Activated CD4-positive, alpha-beta memory T cell treated with anti-CD3 and anti-CD28 coated beads, Interleukin-2, amount 10 ng/mL, durations not matched to agents 7 days and 5 days (primary cell): Measurements from ENCODE around the gene SGPP1. TPM values are rescaled to one million over a fixed set of nuclear protein-coding genes. Genes with fewer than 3 reads are reported as not detected.
"Not testable (repeated sequence)": the region's sequence is repeated elsewhere in the genome, so short reads cannot be mapped to it uniquely, and the experiment has no call there.

Source experiments
- CTCF ChIA-PET: fragments of 350-600 bp; sonication (Branson Sonifier 250); formaldehyde crosslinking; loops from one replicate; lab custom pipeline; 2021; ENCODE audit warnings: antibody characterized with exemption, inconsistent platforms; lab: Charles Lee
- POLR2A ChIA-PET: fragments of 350-600 bp; sonication (Branson Sonifier 250); formaldehyde crosslinking; loops from one replicate; lab custom pipeline; 2021; ENCODE audit warnings: antibody characterized with exemption; lab: Charles Lee
- DNase-seq: peaks from one replicate; pipeline ENCODE4 v3.0.0-alpha.2; 2020
- H3K27ac Mint-ChIP-seq: one replicate; pipeline ENCODE4 v1.8.0; 2021; ENCODE audit warnings: mild to moderate bottlenecking, mixed read lengths
- H3K27me3 Mint-ChIP-seq: one replicate; pipeline ENCODE4 v1.8.0; 2021; ENCODE audit warnings: mixed read lengths
- H3K36me3 Mint-ChIP-seq: one replicate; pipeline ENCODE4 v1.8.0; 2021; ENCODE audit warnings: low read depth, mixed read lengths
- H3K4me1 Mint-ChIP-seq: one replicate; pipeline ENCODE4 v1.8.0; 2021; ENCODE audit warnings: mixed read lengths
- H3K4me3 Mint-ChIP-seq: one replicate; pipeline ENCODE4 v1.8.0; 2021; ENCODE audit warnings: mild to moderate bottlenecking, mixed read lengths
- H3K9me3 Mint-ChIP-seq: one replicate; pipeline ENCODE4 v1.8.0; 2021; ENCODE audit warnings: mixed read lengths
- total RNA-seq, 2 experiments: library from RNA; stranded (reverse); gene quantifications; one replicate each; pipeline ENCODE4 v1.2.3, GENCODE V29; 2021

The SGPP1 gene
- total RNA-seq, 2 experiments from 2014 or later = 19.3 to 20.6 TPM

DNA sequence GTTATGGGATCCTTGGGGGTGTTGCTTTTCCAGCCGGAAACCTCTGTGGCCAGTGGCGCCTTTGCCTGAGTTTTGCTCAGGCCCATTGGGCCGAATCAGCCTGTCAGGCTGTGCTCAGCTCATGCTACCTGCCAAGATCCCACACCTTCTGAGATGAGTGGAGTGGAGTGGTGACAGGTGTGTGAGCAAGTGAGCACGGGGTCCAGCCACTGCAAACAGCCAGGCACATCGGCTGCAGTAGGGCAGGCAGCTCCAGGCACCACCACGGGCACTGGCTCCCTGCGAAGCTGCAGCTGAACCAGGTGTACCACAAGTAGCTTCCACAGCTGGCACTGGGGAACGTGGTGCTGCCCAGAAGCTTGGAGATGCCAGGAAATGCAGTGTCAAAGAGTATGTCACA, 65.1 kb downstream of the SGPP1 start:
- no peaks in the 10 kb centered on the region for H3K4me1 Mint-ChIP-seq
- ChIA-PET CTCF (interaction anchor here (1.4 kb wide), 1 partner anchor 107 kb away, joined by 5 read pairs; no protein-coding TSS in a partner anchor), POLR2A (interaction anchor here (1.4 to 1.6 kb wide), 3 partner anchors 10 to 531 kb away, joined by 3 to 6 read pairs (median 3); partner anchors contain the start of gene WDR89)
- H3K27me3 Mint-ChIP-seq = no peaks in the 10 kb centered on the region
- H3K4me3 Mint-ChIP-seq = no peak overlapping the region
- H3K36me3 Mint-ChIP-seq = no peaks in the 10 kb centered on the region
- no peaks in the 10 kb centered on the region for H3K9me3 Mint-ChIP-seq
- H3K27ac Mint-ChIP-seq = no peak overlapping the region
- DNase-seq = no peak

DNA sequence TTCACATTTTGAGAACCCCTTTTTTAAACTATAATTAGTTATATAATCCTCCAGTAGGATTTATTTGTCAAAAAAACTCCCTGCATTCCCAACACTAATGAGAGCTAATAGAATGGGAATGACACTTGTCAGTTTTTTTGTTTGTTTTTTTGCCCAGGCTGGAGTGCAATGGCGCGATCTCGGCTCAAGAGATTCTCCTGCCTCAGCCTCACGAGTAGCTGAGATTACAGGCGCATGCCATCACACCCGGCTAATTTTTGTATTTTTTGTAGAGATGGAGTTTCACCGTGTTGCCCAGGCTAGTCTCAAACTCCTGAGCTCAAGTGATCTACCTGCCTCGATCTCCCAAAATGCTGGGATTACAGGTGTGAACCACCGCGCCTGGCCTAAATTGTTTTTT, 66.0 kb downstream of the SGPP1 start:
- H3K27ac Mint-ChIP-seq, H3K36me3 Mint-ChIP-seq, H3K9me3 Mint-ChIP-seq, CTCF ChIA-PET, H3K27me3 Mint-ChIP-seq, DNase-seq, H3K4me1 Mint-ChIP-seq, H3K4me3 Mint-ChIP-seq: not testable (repeated sequence)
- POLR2A ChIA-PET = interaction anchor here (1.4 to 1.6 kb wide), 2 partner anchors 9 to 532 kb away, joined by 3 read pairs; no protein-coding TSS in a partner anchor

DNA sequence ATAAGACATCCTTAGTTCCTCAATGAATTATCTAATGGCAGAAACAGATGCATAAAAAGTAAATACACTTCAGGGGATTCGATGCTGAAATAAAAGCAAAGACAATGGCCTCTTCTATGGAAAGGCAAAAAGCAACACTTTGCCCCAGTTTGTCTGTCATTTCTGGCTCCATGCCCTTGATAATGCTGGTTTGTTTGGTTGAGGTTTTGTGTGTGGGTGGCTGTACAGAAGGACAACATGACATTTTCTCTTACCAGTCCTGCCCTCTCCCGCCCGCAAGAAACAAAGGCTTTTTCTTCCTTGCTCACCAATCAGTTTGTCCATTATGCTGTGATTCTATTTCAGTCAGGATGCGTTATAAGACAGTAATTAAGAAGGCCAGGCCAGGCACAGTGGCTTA, 68.1 kb downstream of the SGPP1 start:
- Mint-ChIP-seq H3K9me3 (no peaks in the 10 kb centered on the region), H3K36me3 (no peaks in the 10 kb centered on the region), H3K4me1 (no peaks in the 10 kb centered on the region), H3K4me3 (no peak overlapping the region), H3K27ac (no peak overlapping the region), H3K27me3 (no peaks in the 10 kb centered on the region)
- CTCF ChIA-PET = no interaction called here
- DNase-seq = no peak
- POLR2A ChIA-PET = no interaction called here

DNA sequence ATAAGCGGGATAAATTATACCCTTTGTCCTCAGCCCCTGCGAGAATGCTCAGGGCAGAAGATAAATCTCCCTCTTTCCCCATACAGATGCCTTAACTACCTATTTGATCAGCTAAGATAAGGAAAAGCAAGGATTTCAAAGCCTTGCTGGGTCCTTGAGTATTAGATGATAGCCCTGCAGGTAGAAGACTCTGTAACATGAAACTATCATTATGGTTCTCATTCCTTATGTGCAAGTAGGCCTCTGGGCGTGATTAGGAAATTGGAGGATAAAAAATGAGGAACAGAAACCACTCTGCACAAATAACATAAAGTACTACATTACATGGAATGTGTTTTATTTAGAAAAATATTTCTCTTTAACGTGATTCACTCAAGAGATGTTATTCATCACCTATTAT, 71.7 kb downstream of the SGPP1 start:
- ChIA-PET CTCF (interaction anchor here (0.5 kb wide), 1 partner anchor 266 kb away, joined by 3 read pairs; no protein-coding TSS in a partner anchor), POLR2A (no interaction called here)
- Mint-ChIP-seq H3K9me3 (no peaks in the 10 kb centered on the region), H3K4me1 (peaks cover 5% of the 10 kb centered on the region), H3K36me3 (peaks cover 5% of the 10 kb centered on the region), H3K27me3 (no peaks in the 10 kb centered on the region), H3K4me3 (no peak overlapping the region), H3K27ac (no peak overlapping the region)
- DNase-seq = no peak

DNA sequence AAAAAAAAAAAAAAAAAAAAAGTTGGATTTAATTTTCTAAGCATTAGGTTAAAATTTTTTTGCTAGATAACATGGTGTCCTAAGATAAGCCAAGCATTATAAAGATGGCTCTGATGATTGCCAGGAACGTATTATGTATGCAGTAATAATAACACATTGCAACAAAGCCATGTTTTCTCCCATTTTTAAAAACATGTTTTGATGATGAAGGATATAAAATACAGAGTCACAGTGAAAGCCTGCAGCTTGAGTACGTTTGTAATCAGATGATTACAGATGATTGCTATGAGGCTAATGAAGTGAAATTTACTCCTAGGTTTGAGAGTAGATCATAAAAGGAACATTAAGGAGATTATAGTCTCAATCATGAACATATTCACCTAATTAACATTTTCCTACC, 72.9 kb downstream of the SGPP1 start:
- H3K4me1 Mint-ChIP-seq = peaks cover 15% of the 10 kb centered on the region

DNA sequence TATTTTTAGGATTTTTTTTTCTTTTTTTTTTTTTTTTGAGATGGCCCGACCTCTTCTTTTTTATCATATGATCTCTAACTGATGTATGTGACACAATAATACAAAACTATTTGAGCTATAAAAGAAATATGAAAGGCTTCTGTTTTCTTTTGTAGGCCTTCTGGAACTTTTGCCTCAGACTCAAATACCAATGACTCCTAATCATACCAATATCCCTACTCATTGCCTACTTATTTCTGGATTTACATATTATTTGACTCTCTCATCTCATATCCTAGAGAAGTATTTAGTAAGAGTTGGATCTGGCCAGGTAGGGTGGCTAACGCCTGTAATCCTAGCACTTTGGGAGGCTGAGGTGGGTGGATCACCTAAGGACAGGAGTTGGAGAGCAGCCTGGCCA, 73.5 kb downstream of the SGPP1 start:
- DNase-seq = no peak
- Mint-ChIP-seq H3K36me3 (peaks cover 11% of the 10 kb centered on the region), H3K27ac (no peak overlapping the region), H3K4me1 (peaks cover 19% of the 10 kb centered on the region), H3K27me3 (no peaks in the 10 kb centered on the region), H3K4me3 (no peak overlapping the region), H3K9me3 (no peaks in the 10 kb centered on the region)
- CTCF ChIA-PET = no interaction called here
- POLR2A ChIA-PET = interaction anchor here (2.9 kb wide), 1 partner anchor 13 kb away, joined by 11 read pairs; the partner anchor contains the start of gene WDR89

More for the DNA sequence above, 72.9 kb downstream of the SGPP1 start:
- Mint-ChIP-seq H3K27ac (no peak overlapping the region), H3K27me3 (no peaks in the 10 kb centered on the region), H3K4me3 (no peak overlapping the region), H3K36me3 (peaks cover 11% of the 10 kb centered on the region), H3K9me3 (no peaks in the 10 kb centered on the region)
- POLR2A ChIA-PET = interaction anchor here (2.9 kb wide), 1 partner anchor 13 kb away, joined by 11 read pairs; the partner anchor contains the start of gene WDR89
- CTCF ChIA-PET = interaction anchor here (1.0 kb wide), 1 partner anchor 10 kb away, joined by 3 read pairs; no protein-coding TSS in a partner anchor
- DNase-seq = no peak

DNA sequence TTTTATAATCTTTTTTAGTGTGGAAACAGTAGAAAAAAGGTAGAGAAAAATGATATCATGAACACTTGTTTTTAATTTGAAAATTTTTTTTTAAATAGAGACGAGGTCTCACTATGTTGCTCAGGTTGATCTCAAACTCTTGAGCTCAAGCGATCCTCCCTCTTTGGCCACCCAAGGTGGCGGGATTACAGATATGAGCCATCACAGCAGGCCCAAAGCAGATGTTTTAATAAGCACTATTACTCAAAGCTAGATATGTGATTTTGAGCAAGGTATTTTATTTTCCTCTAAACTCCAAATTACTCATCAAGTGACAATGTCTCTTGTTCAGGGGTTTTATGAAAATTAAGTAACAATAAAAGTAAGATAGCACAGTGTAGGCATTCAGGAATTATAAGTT, 75.5 kb downstream of the SGPP1 start:
- H3K36me3 Mint-ChIP-seq = peaks cover 11% of the 10 kb centered on the region
- no peak overlapping the region for H3K4me3 Mint-ChIP-seq
- ChIA-PET POLR2A (interaction anchor here (0.5 to 3.4 kb wide), 3 partner anchors 10 to 106 kb away, joined by 3 to 57 read pairs (median 3); partner anchors contain the start of gene WDR89), CTCF (interaction anchor here (0.6 to 2.0 kb wide), 6 partner anchors 9 to 345 kb away, joined by 3 to 8 read pairs (median 3); partner anchors contain the start of gene WDR89)
- no peak overlapping the region for H3K27ac Mint-ChIP-seq
- H3K4me1 Mint-ChIP-seq = peaks cover 21% of the 10 kb centered on the region
- no peaks in the 10 kb centered on the region for H3K9me3 Mint-ChIP-seq
- no peak for DNase-seq
- no peaks in the 10 kb centered on the region for H3K27me3 Mint-ChIP-seq

DNA sequence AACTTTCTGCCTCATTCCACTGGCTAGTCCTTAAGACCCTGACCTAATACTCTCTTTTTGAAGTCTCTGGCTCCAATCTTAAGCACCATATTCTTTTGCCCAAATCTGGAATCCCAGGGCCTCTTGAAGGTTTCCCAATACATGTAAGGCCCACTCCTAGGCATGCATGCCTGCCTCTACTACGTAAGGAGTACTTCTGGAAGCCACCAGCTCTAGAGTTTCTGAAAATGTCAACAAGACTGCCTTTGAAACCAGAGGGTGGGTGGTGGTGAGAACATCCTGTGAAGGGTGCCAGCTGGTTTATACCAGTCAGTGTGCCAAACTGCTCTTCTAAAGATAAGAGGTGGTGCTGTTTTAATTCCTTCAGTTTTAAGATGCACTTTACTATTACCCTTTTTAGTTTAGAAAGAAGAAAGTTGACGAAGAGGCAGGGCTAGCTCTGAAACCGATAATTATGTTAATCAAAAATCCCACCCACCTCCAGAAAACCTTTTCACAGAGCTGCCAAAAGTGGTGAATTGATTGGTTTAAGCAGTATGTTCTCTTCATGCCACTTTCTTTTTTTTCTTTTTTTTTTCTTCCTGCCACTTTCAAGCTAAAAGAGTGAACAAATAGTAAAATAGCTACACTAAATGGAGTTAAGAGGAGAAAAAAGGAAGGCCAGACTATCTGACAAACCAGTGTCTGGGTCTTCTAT, 77.5 kb downstream of the SGPP1 start:
- DNase-seq = peak; percentile 62

DNA sequence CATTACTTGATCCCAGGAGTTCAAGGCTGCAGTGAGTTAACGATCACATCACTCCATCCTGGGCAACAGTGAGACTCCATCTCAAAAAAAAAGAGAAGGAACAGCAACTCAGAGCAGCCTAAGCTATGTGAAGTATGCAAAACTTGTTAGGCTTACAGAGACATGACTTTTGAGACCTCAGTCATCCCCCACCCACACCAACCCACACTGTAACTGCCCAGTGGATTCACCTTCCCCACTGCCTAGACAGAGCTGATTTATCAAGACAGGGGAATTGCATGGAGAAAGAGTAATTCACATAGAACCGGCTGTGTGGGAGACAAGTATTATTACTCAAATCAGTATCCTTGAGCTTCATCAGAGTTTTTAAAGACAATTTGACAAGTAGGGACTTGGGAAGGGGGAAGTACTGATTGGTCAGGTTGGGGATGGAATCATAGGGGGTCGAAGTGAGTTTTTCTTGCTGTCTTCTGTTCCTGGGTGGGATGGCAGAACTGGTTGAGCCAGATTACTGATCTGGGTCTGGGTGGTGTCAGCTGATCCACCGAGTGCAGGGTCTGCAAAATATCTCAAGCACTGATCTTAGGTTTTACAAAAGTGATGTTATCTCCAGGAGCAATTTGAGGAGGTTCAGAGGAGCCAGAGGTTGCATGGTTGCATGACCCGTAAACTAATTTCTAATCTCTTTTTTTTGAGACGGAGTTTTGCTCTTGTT, 80.0 kb downstream of the SGPP1 start:
- Mint-ChIP-seq H3K36me3 (peaks cover 11% of the 10 kb centered on the region), H3K27me3 (no peaks in the 10 kb centered on the region), H3K4me1 (peaks cover 28% of the 10 kb centered on the region), H3K4me3 (no peak overlapping the region), H3K9me3 (no peaks in the 10 kb centered on the region), H3K27ac (no peak overlapping the region)
- ChIA-PET CTCF (interaction anchor here (1.0 kb wide), 1 partner anchor 13 kb away, joined by 3 read pairs; no protein-coding TSS in a partner anchor), POLR2A (no interaction called here)
- DNase-seq = no peak

More for the DNA sequence above, 77.5 kb downstream of the SGPP1 start:
- H3K36me3 Mint-ChIP-seq = peaks cover 11% of the 10 kb centered on the region
- H3K4me1 Mint-ChIP-seq = peaks cover 21% of the 10 kb centered on the region
- no peaks in the 10 kb centered on the region for H3K9me3 Mint-ChIP-seq
- peak overlapping the region; percentile 92 for H3K27ac Mint-ChIP-seq
- CTCF ChIA-PET = interaction anchor here (1.0 to 2.5 kb wide), 5 partner anchors 8 to 261 kb away, joined by 3 to 8 read pairs (median 3); no protein-coding TSS in a partner anchor
- no peaks in the 10 kb centered on the region for H3K27me3 Mint-ChIP-seq
- POLR2A ChIA-PET = interaction anchor here (0.7 to 3.4 kb wide), 11 partner anchors 8 to 214 kb away, joined by 3 to 57 read pairs (median 4); partner anchors contain the start of genes PPP2R5E, SGPP1 and WDR89
- H3K4me3 Mint-ChIP-seq = no peak overlapping the region

DNA sequence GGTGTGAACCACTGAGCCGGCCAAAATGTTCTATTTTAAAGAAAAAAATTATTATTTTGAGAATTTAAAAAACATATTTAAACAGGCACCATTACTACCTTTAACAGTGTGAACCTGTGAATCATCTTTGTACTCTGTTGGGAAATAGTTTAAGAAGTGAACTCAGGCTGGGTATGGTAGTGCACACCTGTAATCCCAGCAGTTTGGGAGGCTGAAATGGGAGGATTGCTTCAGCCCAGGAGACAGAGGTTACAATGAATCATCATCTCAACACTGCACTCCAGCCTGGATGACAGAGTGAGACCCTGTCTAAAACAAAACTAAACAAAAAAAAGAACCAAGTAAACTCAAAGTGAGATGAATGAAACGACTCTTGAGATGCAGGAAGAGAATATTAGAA, 83.1 kb downstream of the SGPP1 start:
- no peaks in the 10 kb centered on the region for H3K9me3 Mint-ChIP-seq
- H3K27ac Mint-ChIP-seq = no peak overlapping the region
- no peak for DNase-seq
- peaks cover 2% of the 10 kb centered on the region for H3K36me3 Mint-ChIP-seq
- no peak overlapping the region for H3K4me3 Mint-ChIP-seq
- no peaks in the 10 kb centered on the region for H3K27me3 Mint-ChIP-seq
- POLR2A ChIA-PET = no interaction called here
- H3K4me1 Mint-ChIP-seq = peaks cover 20% of the 10 kb centered on the region
- CTCF ChIA-PET = interaction anchor here (0.9 to 1.6 kb wide), 3 partner anchors 10 to 128 kb away, joined by 3 to 9 read pairs (median 3); no protein-coding TSS in a partner anchor

DNA sequence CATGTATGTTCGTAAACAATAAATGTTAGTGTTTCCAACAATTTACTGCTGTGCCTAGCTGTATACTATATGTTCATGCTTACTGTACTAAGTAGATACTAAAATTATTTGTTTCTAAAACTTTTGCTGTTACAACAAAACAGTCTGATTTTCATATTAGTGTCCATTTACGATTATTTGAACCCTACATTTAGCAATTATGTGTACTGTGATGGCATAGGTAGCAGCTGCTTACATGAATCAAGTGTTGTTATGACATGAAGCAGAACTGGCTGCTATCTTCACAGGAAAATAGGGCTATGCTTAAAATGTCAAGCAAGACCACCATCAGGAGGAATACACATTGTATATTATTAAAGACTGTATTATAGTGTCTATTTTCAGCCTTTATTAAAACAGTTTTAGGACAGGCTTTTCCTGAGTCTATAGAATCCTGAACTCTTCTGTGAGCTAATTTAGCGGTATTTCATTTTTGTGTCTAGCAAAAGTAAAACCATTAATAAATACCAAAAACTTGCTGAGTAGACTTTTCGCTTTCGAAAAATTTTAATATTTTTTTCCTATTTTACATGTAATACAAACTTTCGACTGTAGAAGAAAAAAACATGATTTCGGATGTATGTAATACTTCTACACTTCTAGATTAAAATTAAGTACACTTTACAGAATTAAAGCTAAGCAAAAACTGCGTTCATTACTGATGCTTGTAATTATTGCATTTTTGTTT, 85.0 kb downstream of the SGPP1 start:
- Mint-ChIP-seq H3K9me3 (no peaks in the 10 kb centered on the region), H3K27me3 (no peaks in the 10 kb centered on the region), H3K36me3 (peaks cover 11% of the 10 kb centered on the region), H3K4me1 (peaks cover 32% of the 10 kb centered on the region), H3K4me3 (peak overlapping the region; percentile 80), H3K27ac (peak overlapping the region; percentile 89)
- ChIA-PET CTCF (interaction anchor here (0.5 to 3.8 kb wide), 10 partner anchors 8 to 254 kb away, joined by 3 to 20 read pairs (median 5); no protein-coding TSS in a partner anchor), POLR2A (interaction anchor here (0.6 to 3.6 kb wide), 13 partner anchors 8 to 254 kb away, joined by 3 to 57 read pairs (median 6); partner anchors contain the start of genes PPP2R5E and SGPP1)
- no peak for DNase-seq

DNA sequence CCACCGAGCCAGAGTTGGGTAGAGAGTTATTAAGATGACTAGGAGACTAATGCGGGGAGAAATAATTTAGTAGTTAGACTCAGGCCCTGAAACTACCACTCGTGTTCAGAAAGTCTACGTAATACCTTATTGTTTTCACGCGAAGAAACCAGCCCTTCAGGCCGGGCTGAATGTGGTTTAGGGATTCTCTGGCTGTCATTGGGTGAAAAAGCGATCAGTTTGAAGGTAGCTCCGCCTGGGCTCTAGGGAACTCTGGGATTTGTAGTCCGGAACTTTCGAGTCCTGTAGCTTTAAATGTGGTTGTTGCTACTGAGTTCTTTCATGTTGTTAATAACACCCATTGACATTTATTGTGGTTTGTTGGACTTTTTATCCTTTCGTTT, 85.6 kb downstream of the SGPP1 start:
- Mint-ChIP-seq H3K27ac (peak overlapping the region; percentile 89), H3K9me3 (no peaks in the 10 kb centered on the region), H3K4me3 (peak overlapping the region; percentile 80), H3K27me3 (no peaks in the 10 kb centered on the region), H3K4me1 (peaks cover 33% of the 10 kb centered on the region), H3K36me3 (peaks cover 17% of the 10 kb centered on the region)
- ChIA-PET POLR2A (interaction anchor here (0.6 to 3.6 kb wide), 17 partner anchors 9 to 291 kb away, joined by 3 to 57 read pairs (median 5); partner anchors contain the start of genes PPP2R5E and SGPP1), CTCF (interaction anchor here (0.5 to 3.8 kb wide), 12 partner anchors 8 to 253 kb away, joined by 3 to 20 read pairs (median 4); no protein-coding TSS in a partner anchor)
- DNase-seq = peak; percentile 85
